A549 (cell line): ENCODE data around the gene GMPR.

Source experiments
- BHLHE40 ChIP-seq: IDR thresholded peaks from 2 replicates; pipeline ENCODE4 v1.6.1; 2012; ENCODE audit warnings: low read depth, low read length, inconsistent platforms
- CTCF ChIP-seq: fragments of >200 bp; sonication (Bioruptor Twin); formaldehyde crosslinking; IDR thresholded peaks from 3 replicates; pipeline ENCODE4 v1.5.1; 2016
- MAFK ChIP-seq: fragments of 450-650 bp; IDR thresholded peaks from 2 replicates; pipeline ENCODE4 v1.6.1; 2014; ENCODE audit not compliant: partially characterized antibody
- NR3C1 ChIP-seq: fragments of >200 bp; sonication (Bioruptor Twin); formaldehyde crosslinking; IDR thresholded peaks from 3 replicates; pipeline ENCODE4 v1.6.1; 2017
- POLR2AphosphoS2 ChIP-seq: conservative IDR thresholded peaks from 2 replicates; pipeline ENCODE4 v1.6.1; 2012; ENCODE audit warnings: low read length, improper control_type of control experiment, inconsistent platforms
- RFX5 ChIP-seq: fragments of 450-650 bp; IDR thresholded peaks from 2 replicates; pipeline ENCODE4 v1.7.1; 2014; ENCODE audit warnings: antibody characterized with exemption, mild to moderate bottlenecking, moderate library complexity
- SMC3 ChIP-seq: fragments of >200 bp; sonication (Bioruptor Twin); formaldehyde crosslinking; IDR thresholded peaks from 3 replicates; pipeline ENCODE4 v1.6.1; 2018; ENCODE audit warnings: inconsistent platforms

DNA sequence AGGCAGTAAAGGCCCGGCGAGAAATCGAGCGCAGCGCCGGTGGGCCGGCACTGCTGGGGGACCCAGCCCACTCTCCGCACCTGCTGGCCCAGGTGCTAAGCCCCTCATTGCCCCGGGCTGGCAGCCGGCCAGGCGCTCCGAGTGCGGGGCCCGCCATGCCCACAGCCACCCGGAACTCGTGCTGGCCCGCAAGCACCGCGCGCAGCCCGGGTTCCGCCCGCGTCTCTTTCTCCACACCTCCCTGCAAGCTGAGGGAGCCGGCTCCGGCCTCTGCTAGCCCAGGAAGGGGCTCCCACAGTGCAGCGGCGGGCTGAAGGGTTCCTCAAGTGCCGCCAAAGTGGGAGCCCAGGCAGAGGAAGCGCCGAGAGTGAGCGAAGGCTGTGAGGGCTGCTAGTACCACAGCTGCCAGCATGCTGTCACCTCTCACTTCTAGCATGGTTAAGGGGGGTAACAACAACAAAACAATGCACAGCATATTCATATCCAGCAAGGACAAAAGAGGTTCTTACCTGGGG is 11.3 kb upstream of the GMPR start:
- TF ChIP-seq CTCF = no peak
- TF ChIP-seq SMC3 = no peak
- no peak for TF ChIP-seq POLR2AphosphoS2
- no peak for TF ChIP-seq MAFK
- TF ChIP-seq NR3C1 = no peak
- TF ChIP-seq BHLHE40 = no peak
- TF ChIP-seq RFX5 = no peak
